ENCODE measurements around the gene GTF3C4. TPM values are rescaled to one million over a fixed set of nuclear protein-coding genes. Genes with fewer than 3 reads are reported as not detected.

Gene GTF3C4
- total RNA-seq, 1 experiment from 2014 or later = 42.5 TPM

- H2BK15ac ChIP-seq (ENCODE audit: low read depth, low read length) = no peak overlapping the region
- H3K79me1 ChIP-seq (ENCODE audit: insufficient read depth, low read depth, low read length, poor library complexity, severe bottlenecking) = no peaks in the 10 kb centered on the region
- H3K23me2 ChIP-seq (ENCODE audit: insufficient read length, low read depth, low read length, poor library complexity, severe bottlenecking) = peaks cover 3% of the 10 kb centered on the region
- H3K23ac ChIP-seq (ENCODE audit: insufficient read length, low read depth, low read length) = no peak overlapping the region
- no peak overlapping the region for H3K56ac ChIP-seq (ENCODE audit: insufficient read length, low read depth, low read length)
- H3K27me3 ChIP-seq (ENCODE audit: insufficient read depth, low read length) = no peaks in the 10 kb centered on the region
- H3K4me1 Mint-ChIP-seq = peaks cover 0 to 7% of the 10 kb centered on the region in 2 experiments; a peak in 1 of 4 replicates
- no peak overlapping the region for H4K8ac ChIP-seq (replicated peaks; ENCODE audit: insufficient read length, low read depth, low read length)
- H3K14ac ChIP-seq (ENCODE audit: insufficient read depth, low read length) = no peak overlapping the region
- no CpG with 5 or more reads among the region's 16 CpGs for WGBS (ENCODE audit: extremely low coverage, insufficient read length, low lambda C conversion rate)
- no peak overlapping the region for H3K9ac ChIP-seq (ENCODE audit: extremely low read depth, insufficient read length, low read length)
- H3K27me3 Mint-ChIP-seq (ENCODE audit: low read depth) = peaks cover 28% of the 10 kb centered on the region
- H4K20me1 ChIP-seq (ENCODE audit: control insufficient read depth, insufficient read depth, insufficient read length) = no peaks in the 10 kb centered on the region
- no peak overlapping the region for H2AK5ac ChIP-seq (ENCODE audit: insufficient read length, low read length)
- no peak overlapping the region for H3K4me3 Mint-ChIP-seq
- H3T11ph ChIP-seq (ENCODE audit: low read length) = no peak overlapping the region
- H4K5ac ChIP-seq (ENCODE audit: insufficient read length, low read depth, low read length) = no peak overlapping the region
- H3K27ac ChIP-seq (ENCODE audit: insufficient read length, low read depth, low read length) = no peak overlapping the region
- no peaks in the 10 kb centered on the region for H3K9me3 Mint-ChIP-seq
- H2BK20ac ChIP-seq (ENCODE audit: low read depth, low read length, poor library complexity, severe bottlenecking) = no peak overlapping the region
- no peak overlapping the region for H2AFZ ChIP-seq (ENCODE audit: low read length)
- H3K18ac ChIP-seq (ENCODE audit: insufficient read length, low read depth, low read length) = no peak overlapping the region
- no peak overlapping the region for H2BK5ac ChIP-seq (ENCODE audit: insufficient read length, low read length)
- no peak overlapping the region for H3K4me2 ChIP-seq (ENCODE audit: insufficient read depth, insufficient read length, low read length)
- H3K36me3 Mint-ChIP-seq (ENCODE audit: insufficient read depth in 1 of 3, low read depth in 3 of 3) = no peaks in the 10 kb centered on the region
- DNase-seq = no peak
- TF ChIP-seq, protein P1, sequence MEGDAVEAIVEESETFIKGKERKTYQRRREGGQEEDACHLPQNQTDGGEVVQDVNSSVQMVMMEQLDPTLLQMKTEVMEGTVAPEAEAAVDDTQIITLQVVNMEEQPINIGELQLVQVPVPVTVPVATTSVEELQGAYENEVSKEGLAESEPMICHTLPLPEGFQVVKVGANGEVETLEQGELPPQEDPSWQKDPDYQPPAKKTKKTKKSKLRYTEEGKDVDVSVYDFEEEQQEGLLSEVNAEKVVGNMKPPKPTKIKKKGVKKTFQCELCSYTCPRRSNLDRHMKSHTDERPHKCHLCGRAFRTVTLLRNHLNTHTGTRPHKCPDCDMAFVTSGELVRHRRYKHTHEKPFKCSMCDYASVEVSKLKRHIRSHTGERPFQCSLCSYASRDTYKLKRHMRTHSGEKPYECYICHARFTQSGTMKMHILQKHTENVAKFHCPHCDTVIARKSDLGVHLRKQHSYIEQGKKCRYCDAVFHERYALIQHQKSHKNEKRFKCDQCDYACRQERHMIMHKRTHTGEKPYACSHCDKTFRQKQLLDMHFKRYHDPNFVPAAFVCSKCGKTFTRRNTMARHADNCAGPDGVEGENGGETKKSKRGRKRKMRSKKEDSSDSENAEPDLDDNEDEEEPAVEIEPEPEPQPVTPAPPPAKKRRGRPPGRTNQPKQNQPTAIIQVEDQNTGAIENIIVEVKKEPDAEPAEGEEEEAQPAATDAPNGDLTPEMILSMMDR (conservative IDR thresholded peaks at IDR 0.05) = no peak
- no peaks in the 10 kb centered on the region for H3K4me1 ChIP-seq (ENCODE audit: insufficient read depth, low read length)
- no peak overlapping the region for H2BK120ac ChIP-seq (ENCODE audit: low read depth, low read length, poor library complexity, severe bottlenecking)
- H3K79me2 ChIP-seq (ENCODE audit: insufficient read depth, low read length) = no peaks in the 10 kb centered on the region
- no peak overlapping the region for H4K91ac ChIP-seq (ENCODE audit: insufficient read length, low read depth, low read length)
- no peak overlapping the region for H2BK12ac ChIP-seq (ENCODE audit: insufficient read length, low read depth, low read length)
- no peaks in the 10 kb centered on the region for H3K9me3 ChIP-seq (ENCODE audit: control insufficient read depth, low read depth, low read length)
- no peak overlapping the region for H3K4ac ChIP-seq (ENCODE audit: low read depth, low read length)
- no peak overlapping the region for H3K27ac Mint-ChIP-seq
These were observed 52.4 kb downstream of the GTF3C4 start for GRCh38 chr9:132722564-132723065.

Data from H9 (cell line).